Fibroblast of lung (primary cell): ENCODE data around the gene APBA2. TPM values are rescaled to one million over a fixed set of nuclear protein-coding genes. Genes with fewer than 3 reads are reported as not detected.

Experiments used
- DNase-seq, 2 donors: peaks; one replicate each; pipeline versions ENCODE4 v3.0.0 to v3.0.0-alpha.2; 2010; ENCODE audit warnings: low read depth in 2 of 2
- H2AFZ ChIP-seq: 2 replicates; pipeline ENCODE4 v1.5.1; 2012; ENCODE audit warnings: low read length, control low read depth, inconsistent platforms
- H3K27ac ChIP-seq: 2 replicates; pipeline ENCODE4 v1.5.1; 2011; ENCODE audit warnings: low read length, control low read depth; ENCODE audit not compliant: insufficient read depth
- H3K27me3 ChIP-seq: 2 replicates; pipeline ENCODE4 v1.5.1; 2011; ENCODE audit warnings: mild to moderate bottlenecking, low read length; ENCODE audit not compliant: control insufficient read depth, insufficient read depth
- H3K36me3 ChIP-seq: 2 replicates; pipeline ENCODE4 v1.5.1; 2011; ENCODE audit warnings: low read length; ENCODE audit not compliant: control insufficient read depth, insufficient read depth
- H3K4me1 ChIP-seq: 2 replicates; pipeline ENCODE4 v1.5.1; 2011; ENCODE audit warnings: low read length; ENCODE audit not compliant: control insufficient read depth, insufficient read depth; ENCODE audit errors: extremely low read depth
- H3K4me2 ChIP-seq: 2 replicates; pipeline ENCODE4 v1.5.1; 2011; ENCODE audit warnings: low read length, control low read depth; ENCODE audit not compliant: insufficient read depth; ENCODE audit errors: extremely low read depth
- H3K4me3 ChIP-seq, 4 experiments: fragments of 200-600 bp in 1 of 4; sonication (generic) in 1 of 4; replicated peaks in 1 of 4; 2 replicates each; pipeline ENCODE4 v1.5.1; 2011 to 2016; ENCODE audit warnings: low read length in 4 of 4, low read depth in 3 of 4, mild to moderate bottlenecking in 3 of 4, control low read depth in 2 of 4, inconsistent platforms in 1 of 4, mixed read lengths in 1 of 4; ENCODE audit not compliant: insufficient read depth in 1 of 4; ENCODE audit errors: control extremely low read depth in 1 of 4
- H3K79me2 ChIP-seq: 2 replicates; pipeline ENCODE4 v1.5.1; 2012; ENCODE audit warnings: mild to moderate bottlenecking, low read length, inconsistent platforms; ENCODE audit not compliant: control insufficient read depth, insufficient read depth
- H3K9ac ChIP-seq: 2 replicates; pipeline ENCODE4 v1.5.1; 2011; ENCODE audit warnings: mild to moderate bottlenecking, low read length, control low read depth; ENCODE audit not compliant: insufficient read depth
- H3K9me3 ChIP-seq: 2 replicates; pipeline ENCODE4 v1.5.1; 2012; ENCODE audit warnings: low read depth, low read length; ENCODE audit not compliant: control insufficient read depth, insufficient read depth
- H4K20me1 ChIP-seq: 2 replicates; pipeline ENCODE4 v1.5.1; 2011; ENCODE audit warnings: low read length; ENCODE audit not compliant: control insufficient read depth, insufficient read depth; ENCODE audit errors: extremely low read depth
- CTCF ChIP-seq, 2 donors: IDR thresholded peaks in 1 of 2; conservative IDR thresholded peaks in 1 of 2; 1 replicate in 1 of 2; 2 replicates in 1 of 2; pipeline ENCODE4 v1.5.1; 2011 to 2012; ENCODE audit warnings: low read length in 2 of 2, control low read depth in 1 of 2, inconsistent platforms in 1 of 2, low read depth in 1 of 2, mild to moderate bottlenecking in 1 of 2
- EZH2 ChIP-seq: IDR thresholded peaks from 2 replicates; pipeline ENCODE4 v1.5.1; 2012; ENCODE audit warnings: low read length, control low read depth, mild to moderate bottlenecking; ENCODE audit errors: missing control alignments
- polyA plus RNA-seq, 2 donors: library from polyadenylated mRNA; depleted of rRNA in 1 of 2; stranded (reverse) in 1 of 2; unstranded in 1 of 2; fragments of >200 nt; gene quantifications; 2 replicates each; pipeline ENCODE4 v1.2.1, GENCODE V29; 2011 to 2012; ENCODE audit warnings: missing spikeins in 1 of 2
- total RNA-seq: library from RNA; depleted of rRNA; stranded (reverse); fragments of >200 nt; gene quantifications from 2 replicates; pipeline ENCODE4 v1.2.1, GENCODE V29; 2014

The APBA2 gene
- total and polyA plus RNA-seq, 2 donors (not counting 1 experiment from before 2014, with no cell fraction given) = 9.5 to 20.3 TPM

- Histone ChIP-seq H3K4me2 (no peak overlapping the region), H3K4me3 (no peak overlapping the region), H2AFZ (no peak overlapping the region), H3K27me3 (no peaks in the 10 kb centered on the region), H3K9me3 (no peaks in the 10 kb centered on the region), H3K36me3 (no peaks in the 10 kb centered on the region), H4K20me1 (no peaks in the 10 kb centered on the region), H3K79me2 (no peaks in the 10 kb centered on the region), H3K9ac (no peak overlapping the region), H3K4me1 (peaks cover 9% of the 10 kb centered on the region), H3K27ac (no peak overlapping the region)
- no peak for DNase-seq
- no peak for TF ChIP-seq EZH2
- TF ChIP-seq CTCF (conservative IDR thresholded peaks at IDR 0.05 in 1 of 2, IDR thresholded peaks at IDR 0.05 in 1 of 2; ENCODE audit: low read depth in 1 of 2, low read length in 2 of 2) = no peak
These were observed 96.1 kb downstream of the APBA2 start for GRCh38 chr15:28981921-28982320.

- Histone ChIP-seq H3K9me3 (no peaks in the 10 kb centered on the region), H3K4me1 (peaks cover 3% of the 10 kb centered on the region), H3K27ac (no peak overlapping the region), H3K36me3 (no peaks in the 10 kb centered on the region), H3K4me3 (no peak overlapping the region), H2AFZ (no peak overlapping the region), H3K27me3 (no peaks in the 10 kb centered on the region), H3K4me2 (no peak overlapping the region), H3K9ac (no peak overlapping the region), H4K20me1 (no peaks in the 10 kb centered on the region), H3K79me2 (no peaks in the 10 kb centered on the region)
- no peak for TF ChIP-seq EZH2
- TF ChIP-seq CTCF (conservative IDR thresholded peaks at IDR 0.05 in 1 of 2, IDR thresholded peaks at IDR 0.05 in 1 of 2; ENCODE audit: low read depth in 1 of 2, low read length in 2 of 2) = no peak
- no peak for DNase-seq
These were observed 97.1 kb downstream of the APBA2 start for GRCh38 chr15:28982886-28983285.

- no peaks in the 10 kb centered on the region for H3K9me3 ChIP-seq
- no peak overlapping the region for H3K27ac ChIP-seq
- H4K20me1 ChIP-seq = no peaks in the 10 kb centered on the region
- no peak overlapping the region for H3K4me3 ChIP-seq
- no peak for DNase-seq
- no peak overlapping the region for H2AFZ ChIP-seq
- no peaks in the 10 kb centered on the region for H3K36me3 ChIP-seq
- peaks cover 2% of the 10 kb centered on the region for H3K4me1 ChIP-seq
- no peaks in the 10 kb centered on the region for H3K27me3 ChIP-seq
- no peak overlapping the region for H3K9ac ChIP-seq
- TF ChIP-seq CTCF (conservative IDR thresholded peaks at IDR 0.05 in 1 of 2, IDR thresholded peaks at IDR 0.05 in 1 of 2; ENCODE audit: low read depth in 1 of 2, low read length in 2 of 2) = peak in 1 of 2 donors; percentile 2
- no peak for TF ChIP-seq EZH2
- no peaks in the 10 kb centered on the region for H3K79me2 ChIP-seq
- no peak overlapping the region for H3K4me2 ChIP-seq
These were observed 97.9 kb downstream of the APBA2 start for GRCh38 chr15:28983432-28984311.
